C4-2B (cell line): ENCODE measurements around the gene GLYR1.

Experiments used
- H3K27ac ChIP-seq: fragments of 450-650 bp; 2 replicates; pipeline ENCODE4 v1.5.1; 2017
- ZFX ChIP-seq: fragments of 450-650 bp; IDR thresholded peaks from 2 replicates; pipeline ENCODE4 v1.6.1; 2017
- TF ChIP-seq, protein P1 (sequence below): fragments of 450-650 bp; conservative IDR thresholded peaks from 2 replicates; pipeline ENCODE4 v1.5.1; 2017; ENCODE audit warnings: mild to moderate bottlenecking

The GLYR1 gene

DNA sequence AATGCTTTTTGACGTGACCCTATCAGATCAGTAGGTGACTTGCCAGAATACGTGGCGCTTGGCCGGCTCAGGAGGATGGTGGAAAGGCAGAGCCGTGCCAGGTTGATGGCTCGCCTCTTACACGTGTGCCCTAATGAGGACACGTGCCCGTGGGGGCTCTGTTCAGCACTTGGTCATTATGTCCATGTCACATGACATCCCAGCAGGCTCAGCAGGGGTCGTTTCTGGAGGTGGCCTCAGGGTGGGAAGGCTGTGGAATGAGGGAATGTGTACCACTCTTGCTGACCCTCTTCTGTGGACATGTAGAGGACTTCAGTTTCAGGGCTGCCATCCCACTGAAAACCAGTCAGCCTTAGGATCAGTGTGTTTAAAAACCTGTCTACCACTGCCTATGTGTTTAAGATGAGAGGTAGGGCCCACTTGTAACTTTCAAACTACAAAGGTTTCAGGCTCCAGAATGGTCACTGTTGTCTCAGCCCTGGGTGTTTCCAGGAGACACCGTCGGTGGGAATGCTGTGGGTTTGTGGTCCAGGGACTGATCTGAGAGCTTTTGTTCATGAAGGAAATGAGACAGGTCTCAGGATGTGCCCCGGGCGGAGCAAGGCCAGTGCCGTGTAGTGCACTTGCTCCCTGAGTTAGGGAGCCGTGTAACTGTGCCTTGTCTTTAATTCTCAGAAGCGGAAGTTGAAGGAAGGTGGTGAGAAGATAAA is 12.3 kb upstream of the GLYR1 start:
- H3K27ac ChIP-seq: no peak overlapping the region
- TF ChIP-seq ZFX: no peak
- TF ChIP-seq, protein P1, sequence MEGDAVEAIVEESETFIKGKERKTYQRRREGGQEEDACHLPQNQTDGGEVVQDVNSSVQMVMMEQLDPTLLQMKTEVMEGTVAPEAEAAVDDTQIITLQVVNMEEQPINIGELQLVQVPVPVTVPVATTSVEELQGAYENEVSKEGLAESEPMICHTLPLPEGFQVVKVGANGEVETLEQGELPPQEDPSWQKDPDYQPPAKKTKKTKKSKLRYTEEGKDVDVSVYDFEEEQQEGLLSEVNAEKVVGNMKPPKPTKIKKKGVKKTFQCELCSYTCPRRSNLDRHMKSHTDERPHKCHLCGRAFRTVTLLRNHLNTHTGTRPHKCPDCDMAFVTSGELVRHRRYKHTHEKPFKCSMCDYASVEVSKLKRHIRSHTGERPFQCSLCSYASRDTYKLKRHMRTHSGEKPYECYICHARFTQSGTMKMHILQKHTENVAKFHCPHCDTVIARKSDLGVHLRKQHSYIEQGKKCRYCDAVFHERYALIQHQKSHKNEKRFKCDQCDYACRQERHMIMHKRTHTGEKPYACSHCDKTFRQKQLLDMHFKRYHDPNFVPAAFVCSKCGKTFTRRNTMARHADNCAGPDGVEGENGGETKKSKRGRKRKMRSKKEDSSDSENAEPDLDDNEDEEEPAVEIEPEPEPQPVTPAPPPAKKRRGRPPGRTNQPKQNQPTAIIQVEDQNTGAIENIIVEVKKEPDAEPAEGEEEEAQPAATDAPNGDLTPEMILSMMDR: no peak

DNA sequence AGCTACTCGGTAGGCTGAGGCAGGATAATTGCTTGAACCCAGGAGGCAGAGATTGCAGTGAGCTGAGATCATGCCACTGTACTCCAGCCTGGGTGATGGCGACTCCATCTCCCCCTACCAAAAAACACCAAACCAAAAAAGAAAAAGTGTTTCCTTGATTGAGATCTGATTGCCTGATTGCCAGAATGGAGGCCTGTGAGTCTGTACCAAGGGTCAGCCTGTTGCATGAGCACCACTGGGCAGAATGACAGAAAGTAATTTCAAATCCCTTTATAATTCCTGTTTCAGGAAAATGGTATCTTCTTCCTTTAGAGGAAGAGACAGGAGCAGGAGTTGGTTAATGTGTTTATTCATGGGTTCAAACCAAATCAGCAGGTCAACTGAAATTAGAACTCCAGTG is 8.7 kb upstream of the GLYR1 start:
- no peak overlapping the region for H3K27ac ChIP-seq
- TF ChIP-seq ZFX: no peak
- TF ChIP-seq, protein P1: no peak

DNA sequence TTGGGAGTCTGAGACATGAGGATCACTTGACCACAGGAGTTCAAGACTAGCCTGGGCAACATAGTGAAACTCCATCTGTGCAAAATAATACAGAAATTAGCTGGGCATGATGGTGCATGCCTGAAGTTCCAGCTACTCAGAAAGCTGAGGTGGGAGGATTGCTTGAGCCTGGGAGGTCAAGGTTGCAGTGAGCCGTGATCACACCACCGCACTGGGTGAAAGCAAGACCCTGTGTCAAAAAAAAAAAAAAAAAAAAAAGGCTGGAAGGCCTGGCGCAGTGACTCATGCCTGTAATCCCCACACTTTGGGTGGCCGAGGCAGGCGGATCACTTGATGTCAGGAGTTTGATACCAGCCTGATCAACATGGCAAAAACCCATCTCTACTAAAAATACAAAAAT is 8.3 kb upstream of the GLYR1 start:
- no peak for TF ChIP-seq ZFX
- TF ChIP-seq, protein P1: no peak
- no peak overlapping the region for H3K27ac ChIP-seq

DNA sequence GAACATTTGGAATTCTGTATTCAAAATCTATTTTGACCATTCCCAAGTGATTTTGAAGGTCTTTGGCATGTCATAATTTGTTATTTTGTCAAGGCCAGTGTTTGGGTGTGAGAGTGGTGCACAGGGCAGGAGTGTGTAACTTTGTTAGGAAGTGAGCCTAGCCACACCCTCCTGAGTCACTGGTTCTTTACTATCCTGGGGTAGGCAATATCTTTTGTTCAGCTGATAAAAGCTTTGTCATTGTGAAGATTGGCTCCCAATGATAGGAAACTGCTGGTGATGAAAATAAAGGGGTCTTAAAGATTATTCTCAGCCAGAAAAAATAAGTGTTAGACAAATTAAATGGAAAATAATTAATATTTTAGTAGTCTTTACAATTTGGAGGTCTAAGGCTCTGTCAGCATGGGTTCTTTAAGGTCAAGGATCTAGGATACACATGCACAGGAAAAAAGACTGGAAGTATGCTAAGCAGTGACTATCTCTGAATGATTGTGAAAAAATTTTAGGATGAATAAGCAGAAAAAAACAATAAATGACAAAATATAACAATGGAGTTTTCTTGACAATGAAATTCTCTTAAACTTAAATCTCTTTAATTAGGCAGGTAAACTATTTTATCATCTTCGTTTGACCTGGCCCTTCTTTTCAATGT is 5.3 kb upstream of the GLYR1 start:
- H3K27ac ChIP-seq: no peak overlapping the region
- TF ChIP-seq, protein P1: no peak
- TF ChIP-seq ZFX: no peak

DNA sequence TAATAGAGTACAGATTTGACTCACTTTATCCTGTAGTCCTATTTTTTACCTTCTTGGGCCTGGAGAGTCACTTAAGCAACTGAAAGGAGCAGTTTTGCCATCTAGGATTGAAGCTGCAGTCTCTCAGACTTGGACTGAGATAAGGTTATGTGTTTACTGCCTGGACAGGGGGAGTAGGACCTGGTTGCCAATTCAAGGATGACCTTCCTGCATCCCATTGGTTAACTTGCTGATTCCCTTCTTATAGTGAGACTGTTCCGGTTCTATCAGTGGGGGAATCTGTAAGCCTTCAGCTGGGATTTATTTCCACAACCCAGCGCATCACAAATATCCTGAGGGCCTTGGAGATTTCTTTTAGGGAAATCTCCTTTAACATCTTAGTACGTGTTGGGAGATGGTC is 3.1 kb upstream of the GLYR1 start:
- TF ChIP-seq, protein P1: no peak
- no peak for TF ChIP-seq ZFX

DNA sequence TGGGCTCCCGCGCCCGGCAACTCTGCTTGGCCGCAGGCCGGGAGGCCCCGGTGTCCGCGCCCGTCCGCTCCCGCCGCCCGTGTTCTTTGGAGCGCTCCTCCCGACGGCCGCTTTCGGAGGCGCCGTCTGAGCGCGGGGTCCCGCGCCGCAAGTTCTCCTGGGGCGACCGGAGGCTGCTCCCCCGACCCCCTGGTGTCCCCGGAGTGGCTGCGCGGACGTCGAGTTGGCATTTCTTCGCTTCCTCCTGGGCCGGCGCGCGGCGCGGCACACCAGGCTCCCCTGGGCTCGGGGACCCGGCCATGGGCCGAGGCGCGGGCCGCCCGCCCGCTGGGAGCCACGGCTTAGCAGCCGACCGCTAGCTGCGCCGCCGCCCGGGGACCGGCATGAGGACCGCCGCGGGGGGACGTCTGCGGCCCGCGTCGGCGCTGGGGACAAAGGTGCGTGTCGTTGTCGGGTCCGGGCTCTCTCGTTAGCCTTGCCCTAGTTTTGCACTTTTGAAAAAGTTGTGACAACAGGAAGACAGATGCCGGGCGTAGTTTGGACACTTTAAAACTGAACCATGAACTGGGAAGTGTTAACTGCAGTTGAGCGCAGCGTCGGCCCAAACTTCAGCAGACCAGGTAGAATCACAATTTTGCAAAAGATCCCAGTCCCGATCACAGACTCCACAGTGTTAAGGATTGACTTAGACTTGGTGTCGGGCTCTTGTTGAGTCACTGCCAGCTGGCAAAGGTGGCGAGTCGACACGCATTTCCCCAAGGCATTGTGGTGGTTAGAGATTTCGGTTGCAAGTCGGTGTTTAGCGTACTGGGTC is 893 bp upstream of the GLYR1 start:
- TF ChIP-seq ZFX: peak; percentile 77
- TF ChIP-seq, protein P1: no peak
- peak overlapping the region; percentile 91 for H3K27ac ChIP-seq

More for the DNA sequence above, 3.1 kb upstream of the GLYR1 start:
- H3K27ac ChIP-seq: no peak overlapping the region

DNA sequence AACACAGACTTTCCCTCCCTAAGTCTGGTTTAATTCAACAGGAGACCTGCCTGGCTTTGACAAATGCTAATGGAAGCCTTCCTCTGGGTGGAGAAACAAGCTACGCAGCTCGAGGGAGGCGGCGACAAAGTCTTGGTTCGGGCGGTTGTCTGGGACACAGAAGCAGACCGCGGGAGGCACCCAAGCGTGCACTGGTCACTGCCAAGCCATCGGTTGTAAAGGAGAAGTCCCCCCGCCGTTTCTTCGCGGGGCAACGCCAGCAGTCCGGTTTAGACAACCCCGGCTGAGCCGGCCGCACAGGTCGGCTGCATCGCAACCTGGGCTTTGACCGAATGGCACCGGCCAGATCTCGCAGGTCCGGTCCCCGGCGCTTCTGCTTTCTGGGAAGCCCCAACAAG is 586 bp downstream of the GLYR1 start:
- TF ChIP-seq, protein P1: no peak
- TF ChIP-seq ZFX: no peak
- H3K27ac ChIP-seq: peak overlapping the region; percentile 91
